ENCODE data around the gene HTR2C.

DNA sequence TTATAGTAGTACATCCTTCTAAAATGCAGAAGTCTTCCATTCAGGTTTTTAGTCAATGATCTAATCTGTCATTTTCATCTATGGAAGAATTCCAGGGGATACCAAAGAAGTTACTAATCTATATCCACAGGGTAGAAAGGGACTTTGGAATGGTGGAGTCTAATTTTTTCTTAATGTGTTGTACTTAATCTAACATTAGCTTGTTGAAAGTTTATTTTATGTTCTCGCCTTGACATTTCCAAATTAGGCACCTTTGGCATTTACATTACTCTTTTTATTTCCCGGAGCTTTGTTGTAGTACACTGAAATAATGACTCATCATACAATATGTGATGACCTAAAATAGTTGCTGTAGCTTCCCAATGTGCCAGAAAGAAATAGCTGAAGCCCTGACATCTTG is 91.5 kb downstream of the HTR2C start:
- TF ChIP-seq, protein P1, sequence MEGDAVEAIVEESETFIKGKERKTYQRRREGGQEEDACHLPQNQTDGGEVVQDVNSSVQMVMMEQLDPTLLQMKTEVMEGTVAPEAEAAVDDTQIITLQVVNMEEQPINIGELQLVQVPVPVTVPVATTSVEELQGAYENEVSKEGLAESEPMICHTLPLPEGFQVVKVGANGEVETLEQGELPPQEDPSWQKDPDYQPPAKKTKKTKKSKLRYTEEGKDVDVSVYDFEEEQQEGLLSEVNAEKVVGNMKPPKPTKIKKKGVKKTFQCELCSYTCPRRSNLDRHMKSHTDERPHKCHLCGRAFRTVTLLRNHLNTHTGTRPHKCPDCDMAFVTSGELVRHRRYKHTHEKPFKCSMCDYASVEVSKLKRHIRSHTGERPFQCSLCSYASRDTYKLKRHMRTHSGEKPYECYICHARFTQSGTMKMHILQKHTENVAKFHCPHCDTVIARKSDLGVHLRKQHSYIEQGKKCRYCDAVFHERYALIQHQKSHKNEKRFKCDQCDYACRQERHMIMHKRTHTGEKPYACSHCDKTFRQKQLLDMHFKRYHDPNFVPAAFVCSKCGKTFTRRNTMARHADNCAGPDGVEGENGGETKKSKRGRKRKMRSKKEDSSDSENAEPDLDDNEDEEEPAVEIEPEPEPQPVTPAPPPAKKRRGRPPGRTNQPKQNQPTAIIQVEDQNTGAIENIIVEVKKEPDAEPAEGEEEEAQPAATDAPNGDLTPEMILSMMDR (IDR thresholded peaks at IDR 0.05): no peak
- TF ChIP-seq EZH2 (IDR thresholded peaks at IDR 0.05): no peak
- no peak for TF ChIP-seq EZH2phosphoT487 (IDR thresholded peaks at IDR 0.05)
